SK-N-SH (cell line): Measurements from ENCODE around the gene PTGFRN. TPM values are rescaled to one million over a fixed set of nuclear protein-coding genes. Genes with fewer than 3 reads are reported as not detected.

Experiments
- CTCF ChIA-PET: fragments of 300-600, 350-600 bp; formaldehyde crosslinking; extraction: SDS; loops from one replicate; lab custom pipeline; 2021; lab: Yijun Ruan, JAX
- POLR2A ChIA-PET: fragments of 350-600 bp; sonication (Branson Sonifier 250); formaldehyde crosslinking; extraction: SDS; loops from one replicate; lab custom pipeline; 2020; ENCODE audit warnings: antibody characterized with exemption, inconsistent platforms; lab: Yijun Ruan, JAX
- DNase-seq: peaks from one replicate; pipeline ENCODE4 v3.0.0; 2012
- H2AFZ ChIP-seq: fragments of 200-600 bp; sonication (generic); 2 replicates; pipeline ENCODE4 v1.8.1; 2016; ENCODE audit warnings: antibody characterized with exemption, mild to moderate bottlenecking, low read depth
- H3F3A ChIP-seq: fragments of 200-600 bp; sonication (generic); replicated peaks from 2 replicates; pipeline ENCODE3; 2016; ENCODE audit warnings: antibody characterized with exemption, mild to moderate bottlenecking; ENCODE audit not compliant: insufficient read depth
- H3K27ac ChIP-seq, 2 experiments: fragments of 200-500 bp in 1 of 2; fragments of 200-600 bp in 1 of 2; sonication (Bioruptor generic) in 1 of 2; sonication (generic), shearing (Covaris generic) in 1 of 2; 2 replicates each; pipeline versions ENCODE4 v1.5.1 to v1.6.1; 2014 to 2016; ENCODE audit warnings: low read depth in 2 of 2, inconsistent platforms in 1 of 2, low read length in 1 of 2, mild to moderate bottlenecking in 1 of 2, mixed read lengths in 1 of 2
- H3K27me3 ChIP-seq: fragments of 200-600 bp; sonication (generic), shearing (Covaris generic); 2 replicates; pipeline ENCODE4 v1.6.1; 2016; ENCODE audit warnings: mixed run types; ENCODE audit not compliant: insufficient read depth
- H3K36me3 ChIP-seq, 2 experiments: fragments of 200-500 bp in 1 of 2; fragments of 200-600 bp in 1 of 2; sonication (Bioruptor generic) in 1 of 2; sonication (generic) in 1 of 2; replicated peaks in 1 of 2; 2 replicates each; pipeline versions ENCODE3 to v1.5.1; 2014 to 2016; ENCODE audit warnings: low read length in 1 of 2, mild to moderate bottlenecking in 1 of 2; ENCODE audit not compliant: insufficient read depth in 2 of 2, control insufficient read depth in 1 of 2
- H3K4me1 ChIP-seq, 2 experiments: fragments of 200-500 bp in 1 of 2; fragments of 200-600 bp in 1 of 2; sonication (Bioruptor generic) in 1 of 2; sonication (generic), shearing (Covaris generic) in 1 of 2; 2 replicates each; pipeline versions ENCODE4 v1.5.1 to v1.6.1; 2014 to 2016; ENCODE audit warnings: low read depth in 1 of 2, low read length in 1 of 2, mixed run types in 1 of 2; ENCODE audit not compliant: insufficient read depth in 2 of 2, control insufficient read depth in 1 of 2
- H3K4me2 ChIP-seq: fragments of 200-600 bp; sonication (generic), shearing (Covaris generic); 2 replicates; pipeline ENCODE4 v1.6.1; 2017; ENCODE audit warnings: mixed run types
- H3K4me3 ChIP-seq, 2 experiments: fragments of 200-500 bp in 1 of 2; fragments of 200-600 bp in 1 of 2; sonication (Bioruptor generic) in 1 of 2; sonication (generic), shearing (Covaris generic) in 1 of 2; 2 replicates each; pipeline versions ENCODE4 v1.5.1 to v1.8.1; 2014 to 2016; ENCODE audit warnings: low read depth in 2 of 2, inconsistent platforms in 1 of 2, low read length in 1 of 2, mild to moderate bottlenecking in 1 of 2, mixed read lengths in 1 of 2, moderate library complexity in 1 of 2
- H3K79me2 ChIP-seq: fragments of 200-600 bp; sonication (generic); 2 replicates; pipeline ENCODE4 v1.8.1; 2017; ENCODE audit warnings: mild to moderate bottlenecking; ENCODE audit not compliant: insufficient read depth
- H3K9ac ChIP-seq: fragments of 200-600 bp; sonication (generic); 2 replicates; pipeline ENCODE4 v1.6.1; 2017; ENCODE audit warnings: mixed run types
- H3K9me2 ChIP-seq: fragments of 200-600 bp; sonication (generic); 2 replicates; pipeline ENCODE4 v1.6.1; 2017; ENCODE audit warnings: mixed run types
- H3K9me3 ChIP-seq: fragments of 200-600 bp; sonication (generic); 2 replicates; pipeline ENCODE4 v1.6.1; 2017; ENCODE audit warnings: mixed run types, mild to moderate bottlenecking, moderate library complexity
- H4K20me1 ChIP-seq: fragments of 200-600 bp; sonication (generic); 2 replicates; pipeline ENCODE4 v1.6.1; 2017; ENCODE audit warnings: mild to moderate bottlenecking, mixed run types; ENCODE audit not compliant: insufficient read depth
- CHD2 ChIP-seq: fragments of 150-350 bp; IDR thresholded peaks from 2 replicates; pipeline ENCODE4 v1.6.1; 2018; ENCODE audit warnings: low read length; ENCODE audit not compliant: partially characterized antibody
- FOSL2 ChIP-seq: IDR thresholded peaks from 2 replicates; pipeline ENCODE4 v1.4.0; 2012; ENCODE audit warnings: low read depth, mild to moderate bottlenecking, moderate library complexity, borderline replicate concordance
- FOXJ3 ChIP-seq: sonication (generic); formaldehyde crosslinking; IDR thresholded peaks from 2 replicates; pipeline ENCODE4 v1.5.1; 2020; ENCODE audit warnings: mild to moderate bottlenecking, missing genetic modification reagents
- FOXM1 ChIP-seq: IDR thresholded peaks from 2 replicates; pipeline ENCODE4 v1.4.0; 2012; ENCODE audit warnings: low read depth, mild to moderate bottlenecking
- GABPA ChIP-seq: IDR thresholded peaks from 2 replicates; pipeline ENCODE4 v1.4.0; 2012; ENCODE audit warnings: low read depth, mild to moderate bottlenecking
- MAX ChIP-seq: IDR thresholded peaks from 2 replicates; pipeline ENCODE4 v1.4.0; 2012; ENCODE audit warnings: low read depth
- MXI1 ChIP-seq: IDR thresholded peaks from 2 replicates; pipeline ENCODE4 v1.6.1; 2012; ENCODE audit warnings: mild to moderate bottlenecking, low read depth, low read length, improper control_type of control experiment
- NFIC ChIP-seq: IDR thresholded peaks from 2 replicates; pipeline ENCODE4 v1.4.0; 2012; ENCODE audit warnings: borderline replicate concordance
- NRF1 ChIP-seq: IDR thresholded peaks from 2 replicates; pipeline ENCODE4 v1.6.1; 2012; ENCODE audit warnings: low read depth, mild to moderate bottlenecking, low read length
- POLR2AphosphoS5 ChIP-seq: IDR thresholded peaks from 2 replicates; pipeline ENCODE4 v1.6.1; 2012; ENCODE audit warnings: low read depth, low read length
- RFX5 ChIP-seq: IDR thresholded peaks from 2 replicates; pipeline ENCODE4 v1.6.1; 2012; ENCODE audit warnings: mild to moderate bottlenecking, improper control_type of control experiment, low read length
- RXRA ChIP-seq: IDR thresholded peaks from 2 replicates; pipeline ENCODE4 v1.4.0; 2012; ENCODE audit warnings: low read depth, mild to moderate bottlenecking, borderline replicate concordance
- SIN3A ChIP-seq: IDR thresholded peaks from 2 replicates; pipeline ENCODE4 v1.6.1; 2012; ENCODE audit warnings: low read depth, mild to moderate bottlenecking, low read length, moderate library complexity, borderline replicate concordance
- SMC3 ChIP-seq: IDR thresholded peaks from 2 replicates; pipeline ENCODE4 v1.6.1; 2012; ENCODE audit warnings: low read depth, low read length, improper control_type of control experiment
- TEAD4 ChIP-seq: IDR thresholded peaks from 2 replicates; pipeline ENCODE4 v1.4.0; 2012; ENCODE audit warnings: mild to moderate bottlenecking, borderline replicate concordance; ENCODE audit not compliant: insufficient read depth
- WGBS: methylation state at CpG from one replicate; pipeline ENCODE4 v1.1.6; 2017; ENCODE audit warnings: low lambda C conversion rate; 5-methylcytosine and 5-hydroxymethylcytosine counted together
- polyA plus RNA-seq, 3 experiments: library from polyadenylated mRNA; depleted of rRNA; stranded (reverse); fragments of >200 nt; gene quantifications; 2 replicates each; pipeline ENCODE4 v1.2.3, GENCODE V29; 2012
- TF ChIP-seq, protein P1 (sequence below): IDR thresholded peaks from 2 replicates; pipeline ENCODE4 v1.4.0; 2012; ENCODE audit warnings: low read depth, borderline replicate concordance
- TF ChIP-seq, protein P2 (sequence below): IDR thresholded peaks from 2 replicates; pipeline ENCODE4 v1.6.1; 2012; ENCODE audit warnings: mild to moderate bottlenecking, low read depth, low read length, moderate library complexity
- TF ChIP-seq, protein P3 (sequence below): IDR thresholded peaks from 2 replicates; pipeline ENCODE4; 2012

PTGFRN gene
- polyA plus RNA-seq, 1 of the 3 experiments (the other 2 are of a cell fraction): 22.4 TPM

DNA sequence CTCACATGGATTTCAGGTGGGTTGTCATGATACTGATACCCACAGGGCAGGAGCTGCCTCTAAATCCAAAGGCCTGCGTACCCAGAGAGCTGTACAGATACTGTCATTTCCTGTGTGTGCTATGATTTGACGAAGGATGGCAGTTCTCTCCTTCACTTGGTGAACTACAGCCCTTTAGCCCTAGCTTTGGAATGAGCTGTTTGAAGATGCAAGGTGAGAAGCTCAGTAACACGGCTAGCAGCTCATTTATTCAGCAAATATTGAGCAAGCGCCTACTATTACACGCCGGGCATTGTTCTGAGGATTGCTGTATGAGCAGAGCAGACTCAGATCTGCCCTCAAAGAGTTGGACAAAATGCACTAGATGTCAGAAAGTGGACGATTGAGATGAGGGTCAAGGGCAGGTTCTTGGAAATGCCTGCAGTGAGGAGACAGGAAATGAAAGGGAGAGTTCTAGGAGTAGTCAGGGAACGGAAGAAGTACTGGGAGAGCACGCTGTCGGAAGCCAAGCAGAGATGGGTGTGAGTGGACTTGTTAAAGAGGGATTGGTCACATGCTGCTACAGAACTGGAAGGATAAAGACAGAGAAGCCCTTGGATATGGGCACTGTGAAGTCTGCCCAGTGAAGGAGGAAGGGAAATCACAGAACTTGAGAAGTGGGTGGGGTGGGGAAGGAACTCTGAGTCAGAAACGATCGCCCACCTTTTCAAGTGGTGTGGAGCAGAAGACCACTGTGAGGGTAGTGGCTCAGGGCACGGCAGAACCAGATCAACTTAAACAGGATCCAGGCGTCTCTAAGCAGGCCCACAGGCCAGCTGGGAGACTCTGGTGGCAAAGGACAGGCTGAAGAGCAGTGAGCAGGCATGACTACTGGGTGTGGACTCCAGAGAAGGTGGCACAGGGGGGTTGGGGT lies 7.1 kb downstream of the PTGFRN start:
- TF ChIP-seq RFX5 (no peak), POLR2AphosphoS5 (no peak), CHD2 (no peak), FOXJ3 (no peak), MXI1 (no peak), SMC3 (no peak)
- TF ChIP-seq, protein P1, sequence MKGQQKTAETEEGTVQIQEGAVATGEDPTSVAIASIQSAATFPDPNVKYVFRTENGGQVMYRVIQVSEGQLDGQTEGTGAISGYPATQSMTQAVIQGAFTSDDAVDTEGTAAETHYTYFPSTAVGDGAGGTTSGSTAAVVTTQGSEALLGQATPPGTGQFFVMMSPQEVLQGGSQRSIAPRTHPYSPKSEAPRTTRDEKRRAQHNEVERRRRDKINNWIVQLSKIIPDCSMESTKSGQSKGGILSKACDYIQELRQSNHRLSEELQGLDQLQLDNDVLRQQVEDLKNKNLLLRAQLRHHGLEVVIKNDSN: no peak
- TF ChIP-seq, all 33 proteins: peak for 0
- Histone ChIP-seq H3K9me2 (no peaks in the 10 kb centered on the region), H3K36me3 (no peaks in the 10 kb centered on the region), H3K4me1 (peaks cover 0 to 53% of the 10 kb centered on the region in 2 experiments; a peak in 2 of 4 replicates), H3K4me3 (no peak overlapping the region), H3K9ac (no peak overlapping the region), H3K4me2 (no peak overlapping the region), H3F3A (no peaks in the 10 kb centered on the region), H4K20me1 (no peaks in the 10 kb centered on the region), H3K27me3 (no peaks in the 10 kb centered on the region), H3K9me3 (no peaks in the 10 kb centered on the region), H3K27ac (no peak overlapping the region), H2AFZ (no peak overlapping the region), H3K79me2 (no peaks in the 10 kb centered on the region; the same call in 1 of the 2 replicates)
- CTCF ChIA-PET: interaction anchor here (1.0 to 2.4 kb wide), 3 partner anchors 12 to 180 kb away, joined by 4 to 11 read pairs (median 4); no protein-coding TSS in a partner anchor
- DNase-seq: no peak
- POLR2A ChIA-PET: no interaction called here
- 84% methylated on average over 14 of the region's 14 CpGs for WGBS

- Histone ChIP-seq H2AFZ (no peak overlapping the region), H3K9ac (no peak overlapping the region), H3K27me3 (no peaks in the 10 kb centered on the region), H3K4me2 (no peak overlapping the region), H3F3A (no peaks in the 10 kb centered on the region), H4K20me1 (no peaks in the 10 kb centered on the region), H3K79me2 (no peaks in the 10 kb centered on the region; the same call in 1 of the 2 replicates), H3K27ac (no peak overlapping the region), H3K36me3 (no peaks in the 10 kb centered on the region), H3K4me1 (peaks cover 0 to 38% of the 10 kb centered on the region in 2 experiments; a peak in 2 of 4 replicates), H3K9me3 (no peaks in the 10 kb centered on the region), H3K9me2 (no peaks in the 10 kb centered on the region), H3K4me3 (no peak overlapping the region)
- ChIA-PET CTCF (interaction anchor here (1.1 to 1.4 kb wide), 2 partner anchors 191 to 193 kb away, joined by 3 read pairs; no protein-coding TSS in a partner anchor), POLR2A (no interaction called here)
- DNase-seq: no peak
- 75% methylated on average over 5 of the region's 5 CpGs for WGBS
- TF ChIP-seq TEAD4: no peak
- TF ChIP-seq, protein P2, sequence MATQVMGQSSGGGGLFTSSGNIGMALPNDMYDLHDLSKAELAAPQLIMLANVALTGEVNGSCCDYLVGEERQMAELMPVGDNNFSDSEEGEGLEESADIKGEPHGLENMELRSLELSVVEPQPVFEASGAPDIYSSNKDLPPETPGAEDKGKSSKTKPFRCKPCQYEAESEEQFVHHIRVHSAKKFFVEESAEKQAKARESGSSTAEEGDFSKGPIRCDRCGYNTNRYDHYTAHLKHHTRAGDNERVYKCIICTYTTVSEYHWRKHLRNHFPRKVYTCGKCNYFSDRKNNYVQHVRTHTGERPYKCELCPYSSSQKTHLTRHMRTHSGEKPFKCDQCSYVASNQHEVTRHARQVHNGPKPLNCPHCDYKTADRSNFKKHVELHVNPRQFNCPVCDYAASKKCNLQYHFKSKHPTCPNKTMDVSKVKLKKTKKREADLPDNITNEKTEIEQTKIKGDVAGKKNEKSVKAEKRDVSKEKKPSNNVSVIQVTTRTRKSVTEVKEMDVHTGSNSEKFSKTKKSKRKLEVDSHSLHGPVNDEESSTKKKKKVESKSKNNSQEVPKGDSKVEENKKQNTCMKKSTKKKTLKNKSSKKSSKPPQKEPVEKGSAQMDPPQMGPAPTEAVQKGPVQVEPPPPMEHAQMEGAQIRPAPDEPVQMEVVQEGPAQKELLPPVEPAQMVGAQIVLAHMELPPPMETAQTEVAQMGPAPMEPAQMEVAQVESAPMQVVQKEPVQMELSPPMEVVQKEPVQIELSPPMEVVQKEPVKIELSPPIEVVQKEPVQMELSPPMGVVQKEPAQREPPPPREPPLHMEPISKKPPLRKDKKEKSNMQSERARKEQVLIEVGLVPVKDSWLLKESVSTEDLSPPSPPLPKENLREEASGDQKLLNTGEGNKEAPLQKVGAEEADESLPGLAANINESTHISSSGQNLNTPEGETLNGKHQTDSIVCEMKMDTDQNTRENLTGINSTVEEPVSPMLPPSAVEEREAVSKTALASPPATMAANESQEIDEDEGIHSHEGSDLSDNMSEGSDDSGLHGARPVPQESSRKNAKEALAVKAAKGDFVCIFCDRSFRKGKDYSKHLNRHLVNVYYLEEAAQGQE: no peak
- TF ChIP-seq POLR2AphosphoS5: no peak
- TF ChIP-seq CHD2: no peak
- TF ChIP-seq NRF1: no peak
- TF ChIP-seq FOSL2: no peak
- TF ChIP-seq SIN3A: no peak
- TF ChIP-seq GABPA: no peak
- TF ChIP-seq MAX: no peak
- TF ChIP-seq, protein P3, sequence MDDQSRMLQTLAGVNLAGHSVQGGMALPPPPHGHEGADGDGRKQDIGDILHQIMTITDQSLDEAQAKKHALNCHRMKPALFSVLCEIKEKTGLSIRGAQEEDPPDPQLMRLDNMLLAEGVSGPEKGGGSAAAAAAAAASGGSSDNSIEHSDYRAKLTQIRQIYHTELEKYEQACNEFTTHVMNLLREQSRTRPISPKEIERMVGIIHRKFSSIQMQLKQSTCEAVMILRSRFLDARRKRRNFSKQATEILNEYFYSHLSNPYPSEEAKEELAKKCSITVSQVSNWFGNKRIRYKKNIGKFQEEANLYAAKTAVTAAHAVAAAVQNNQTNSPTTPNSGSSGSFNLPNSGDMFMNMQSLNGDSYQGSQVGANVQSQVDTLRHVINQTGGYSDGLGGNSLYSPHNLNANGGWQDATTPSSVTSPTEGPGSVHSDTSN: no peak
- no peak for TF ChIP-seq SMC3
- no peak for TF ChIP-seq NFIC
- no peak for TF ChIP-seq MXI1
- TF ChIP-seq RXRA: no peak
- TF ChIP-seq FOXM1: no peak
- TF ChIP-seq FOXJ3: no peak
Measured at GRCh38 chr1:116918714-116919357, 9.1 kb downstream of the PTGFRN start.
